ENCODE measurements around the gene KRTAP10-8.
"Not testable (repeated sequence)": the region's sequence is repeated elsewhere in the genome, so short reads cannot be mapped to it uniquely, and the experiment has no call there.

KRTAP10-8 gene

GRCh38 chr21:44618504-44618903 is 6.6 kb downstream of the KRTAP10-8 start:
- DNase-seq (ENCODE audit: low spot score): peak; percentile 14

GRCh38 chr21:44618909-44619308 is 7.0 kb downstream of the KRTAP10-8 start:
- no peak for DNase-seq (ENCODE audit: low spot score)

DNA sequence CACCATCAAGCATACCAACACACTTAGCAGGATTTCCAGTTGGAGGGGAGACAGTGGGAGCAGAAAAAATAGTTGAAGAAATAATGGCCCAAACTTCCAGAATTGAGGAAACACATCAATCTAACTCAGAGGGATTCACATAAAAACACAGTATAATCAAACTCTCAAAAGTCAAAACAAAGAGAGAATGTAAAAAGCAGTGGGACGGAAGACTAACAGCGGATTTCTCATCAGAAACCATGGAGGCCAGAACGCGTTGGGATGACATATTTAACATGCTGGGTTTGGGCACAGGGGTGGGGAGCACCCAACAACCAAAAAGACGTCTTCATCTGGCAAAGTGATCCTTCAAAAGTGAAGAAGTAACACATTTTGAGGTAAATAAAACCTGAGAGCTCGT is 8.0 kb downstream of the KRTAP10-8 start:
- no peak for DNase-seq (ENCODE audit: low spot score)

- DNase-seq (ENCODE audit: low spot score): no peak
Measured at GRCh38 chr21:44623575-44623974, 11.7 kb downstream of the KRTAP10-8 start.

DNA sequence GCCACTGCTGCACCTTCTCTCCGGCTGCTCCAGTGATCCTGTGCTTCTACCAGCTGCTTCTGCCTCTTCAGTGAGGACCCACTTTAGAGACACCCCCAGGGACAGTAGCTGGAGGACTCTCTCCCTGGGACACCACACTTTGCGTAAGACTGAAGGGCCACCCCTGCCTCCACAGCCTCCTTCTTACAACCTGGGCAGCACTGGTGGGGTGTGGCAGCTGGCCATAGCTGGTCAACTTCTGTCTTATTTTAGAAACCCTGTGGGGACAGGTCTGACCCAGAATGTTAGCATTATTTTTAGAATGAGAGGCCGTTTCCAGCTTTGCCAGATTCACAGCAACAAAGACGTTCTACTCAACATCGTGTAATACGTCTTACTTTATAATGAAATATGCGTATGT is 13.9 kb downstream of the KRTAP10-8 start:
- no peak for DNase-seq (ENCODE audit: low spot score)

DNA sequence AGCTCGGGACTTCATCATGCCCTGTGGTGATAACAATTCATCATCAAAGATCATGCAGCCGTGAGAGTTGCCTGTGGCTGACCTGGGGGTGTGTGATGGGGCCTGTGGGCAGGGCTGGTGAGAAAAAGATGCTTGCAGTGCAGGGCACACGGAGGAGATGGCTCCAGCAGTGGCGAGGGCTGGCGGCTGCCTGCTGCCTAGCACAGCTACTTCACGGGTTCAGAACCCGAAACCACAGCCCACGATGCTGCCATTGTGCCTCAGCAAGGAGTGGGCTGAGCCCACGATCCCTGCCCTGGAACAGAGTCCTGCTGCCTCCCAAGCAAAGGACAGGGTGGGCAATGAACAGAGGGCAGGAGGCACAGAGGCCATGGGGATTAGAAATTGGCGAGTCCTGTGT is 14.4 kb downstream of the KRTAP10-8 start:
- DNase-seq (ENCODE audit: low spot score): no peak

- no peak for DNase-seq (ENCODE audit: low spot score)
Measured at GRCh38 chr21:44626673-44627143, 14.8 kb downstream of the KRTAP10-8 start, which contains the start of gene KRTAP10-9. TSS of gene KRTAP10-9 (plus strand) at chr21:44627093. CDS start at chr21:44627172, 79 bp downstream.

- DNase-seq (ENCODE audit: low spot score): not testable (repeated sequence)
Measured at GRCh38 chr21:44627181-44627822, 15.4 kb downstream of the KRTAP10-8 start.

DNA sequence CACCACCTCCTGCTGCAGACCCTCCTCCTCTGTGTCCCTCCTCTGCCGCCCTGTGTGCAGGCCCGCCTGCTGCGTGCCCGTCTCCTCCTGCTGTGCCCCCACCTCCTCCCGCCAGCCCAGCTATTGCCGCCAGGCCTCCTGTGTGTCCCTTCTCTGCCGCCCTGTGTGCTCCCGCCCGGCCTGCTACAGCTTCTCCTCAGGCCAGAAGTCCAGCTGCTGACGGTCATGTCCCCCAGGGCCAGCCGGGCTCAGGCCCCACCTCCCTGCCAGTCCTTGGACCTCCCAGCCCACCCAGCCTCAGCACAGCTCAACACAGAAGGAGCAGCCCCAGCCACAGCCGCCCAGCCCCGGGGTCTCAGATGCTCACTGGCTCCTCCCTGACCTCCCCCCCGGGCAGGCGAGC is 16.0 kb downstream of the KRTAP10-8 start:
- not testable (repeated sequence) for DNase-seq (ENCODE audit: low spot score)

DNA sequence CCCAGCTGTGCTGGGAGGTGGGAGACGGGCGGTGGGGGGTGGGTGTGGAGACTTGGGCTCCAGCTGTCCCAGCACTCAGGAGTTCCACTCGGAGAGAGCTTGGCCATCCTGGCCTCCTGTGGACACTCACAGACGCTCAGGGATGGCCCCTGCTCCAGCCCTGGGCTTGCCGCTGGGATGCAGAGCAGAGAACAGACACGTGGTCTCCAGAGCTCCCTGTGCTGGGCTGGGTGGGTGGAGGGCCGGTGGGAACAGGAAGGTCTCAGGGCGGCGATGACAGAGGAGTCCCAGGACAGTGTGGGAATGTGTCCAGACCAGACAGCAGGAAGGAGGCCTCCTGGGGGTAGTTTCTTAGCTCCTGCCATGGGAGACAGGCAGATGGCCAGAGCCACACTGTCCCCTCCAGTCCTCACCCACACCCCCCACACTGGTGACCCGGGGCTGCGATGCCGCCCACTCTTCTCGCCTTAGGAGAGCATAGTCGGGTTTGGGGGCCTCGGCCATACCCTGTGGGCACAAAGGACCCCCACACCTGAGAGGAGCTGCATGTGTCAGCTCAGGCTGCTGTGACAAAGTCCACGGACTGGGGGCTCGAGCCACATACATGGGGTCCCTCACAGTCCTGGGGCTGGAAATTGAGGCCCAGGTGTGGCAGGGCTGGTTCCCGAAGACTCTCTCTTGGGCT is 17.0 kb downstream of the KRTAP10-8 start:
- no peak for DNase-seq (ENCODE audit: low spot score)

DNA sequence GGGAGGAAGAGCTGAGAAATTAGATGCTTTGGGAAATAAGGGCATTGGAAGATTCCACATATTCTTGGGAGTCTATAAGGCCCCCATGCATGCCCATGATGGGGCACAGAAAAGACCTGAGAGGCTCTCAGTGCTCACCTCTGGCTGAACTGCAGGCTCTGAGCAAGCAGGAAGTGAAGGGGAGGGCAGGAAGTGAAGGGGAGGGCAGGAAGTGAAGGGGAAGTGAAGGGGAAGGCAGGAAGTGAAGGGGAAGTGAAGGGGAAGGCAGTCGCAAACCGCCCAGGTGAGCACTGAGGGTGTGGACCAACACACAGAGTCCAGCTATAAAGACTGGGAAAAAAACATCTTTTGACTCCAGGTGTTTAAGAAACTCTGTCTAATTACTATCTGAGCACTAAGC is 18.6 kb downstream of the KRTAP10-8 start:
- no peak for DNase-seq (ENCODE audit: low spot score)

DNA sequence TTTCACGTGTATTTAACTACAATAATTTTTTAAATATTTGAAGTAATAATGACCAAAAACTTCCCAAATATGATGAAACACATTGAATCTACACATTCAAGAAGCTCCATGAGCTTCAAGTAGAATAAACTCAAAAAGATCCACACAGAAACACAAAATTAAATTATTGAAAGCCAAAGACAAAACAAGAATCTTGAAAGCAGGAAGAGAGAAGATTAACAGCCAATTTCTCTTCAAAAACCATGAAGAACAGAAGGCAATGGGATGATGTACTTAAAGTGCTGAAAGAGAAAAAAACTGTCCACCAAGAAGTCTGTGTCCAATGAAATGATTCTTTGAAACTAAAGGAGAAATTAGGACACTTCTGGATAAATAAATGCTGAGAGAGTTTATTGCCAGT is 20.2 kb downstream of the KRTAP10-8 start:
- DNase-seq (ENCODE audit: low spot score): no peak

DNA sequence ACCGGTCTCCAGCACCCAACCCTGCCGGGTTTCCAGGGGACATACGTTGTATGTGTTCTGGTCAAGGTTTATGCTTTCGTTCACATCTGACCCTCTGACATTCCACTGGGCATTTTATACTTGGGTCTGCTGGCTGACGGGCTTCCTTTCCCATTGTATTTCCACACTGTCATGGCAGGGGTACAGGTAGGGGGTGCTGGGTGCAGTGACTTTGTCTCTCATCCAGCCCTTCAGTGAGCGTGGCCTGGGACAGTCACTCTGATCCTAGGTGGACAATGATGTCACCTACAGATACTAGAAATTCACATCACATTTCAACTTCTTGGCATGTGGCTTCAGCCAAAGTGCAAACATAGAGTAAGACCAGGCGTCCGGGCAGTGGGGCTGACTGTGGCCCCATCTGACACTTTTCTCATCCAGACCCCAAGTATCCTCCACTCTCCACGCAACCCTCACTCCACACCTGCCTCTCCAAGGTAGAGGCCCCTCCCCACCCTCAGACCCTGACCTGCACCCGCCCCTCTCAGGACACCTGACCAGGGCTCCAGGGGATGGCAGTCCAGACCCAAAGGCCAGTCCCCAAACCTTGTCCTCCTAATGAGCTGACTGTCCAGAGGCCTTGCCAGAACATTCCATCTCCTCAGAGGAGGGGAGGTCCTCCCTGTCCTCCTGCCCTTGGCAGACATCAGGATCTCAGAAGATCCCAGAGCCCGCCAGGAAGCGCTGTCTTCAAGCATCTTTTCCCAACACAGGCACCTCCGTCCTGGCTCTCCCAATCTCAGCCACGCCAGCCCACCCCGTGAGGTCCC is 24.5 kb downstream of the KRTAP10-8 start:
- no peak for DNase-seq (ENCODE audit: low spot score)

GRCh38 chr21:44637018-44637850 is 25.4 kb downstream of the KRTAP10-8 start, which contains the start of gene KRTAP10-10:
TSS of gene KRTAP10-10 (plus strand) at chr21:44637356. CDS start at chr21:44637418, 62 bp downstream.
- no peak for DNase-seq (ENCODE audit: low spot score)

DNA sequence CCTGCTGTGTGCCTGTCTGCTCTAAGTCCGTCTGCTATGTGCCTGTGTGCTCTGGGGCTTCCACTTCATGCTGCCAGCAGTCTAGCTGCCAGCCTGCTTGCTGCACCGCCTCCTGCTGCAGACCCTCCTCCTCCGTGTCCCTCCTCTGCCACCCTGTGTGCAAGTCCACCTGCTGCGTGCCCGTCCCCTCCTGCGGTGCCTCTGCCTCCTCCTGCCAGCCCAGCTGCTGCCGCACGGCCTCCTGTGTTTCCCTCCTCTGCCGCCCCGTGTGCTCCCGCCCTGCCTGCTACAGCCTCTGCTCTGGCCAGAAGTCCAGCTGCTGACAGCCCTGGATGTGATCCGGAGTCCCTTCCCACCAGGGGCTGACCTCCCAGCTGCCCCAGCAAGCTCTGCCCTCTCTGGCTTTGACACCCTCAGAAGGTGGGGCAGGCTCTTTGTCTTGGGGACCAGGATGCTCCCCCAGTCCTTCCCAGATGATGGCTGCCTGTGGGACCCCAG is 26.0 kb downstream of the KRTAP10-8 start:
- not testable (repeated sequence) for DNase-seq (ENCODE audit: low spot score)

DNA sequence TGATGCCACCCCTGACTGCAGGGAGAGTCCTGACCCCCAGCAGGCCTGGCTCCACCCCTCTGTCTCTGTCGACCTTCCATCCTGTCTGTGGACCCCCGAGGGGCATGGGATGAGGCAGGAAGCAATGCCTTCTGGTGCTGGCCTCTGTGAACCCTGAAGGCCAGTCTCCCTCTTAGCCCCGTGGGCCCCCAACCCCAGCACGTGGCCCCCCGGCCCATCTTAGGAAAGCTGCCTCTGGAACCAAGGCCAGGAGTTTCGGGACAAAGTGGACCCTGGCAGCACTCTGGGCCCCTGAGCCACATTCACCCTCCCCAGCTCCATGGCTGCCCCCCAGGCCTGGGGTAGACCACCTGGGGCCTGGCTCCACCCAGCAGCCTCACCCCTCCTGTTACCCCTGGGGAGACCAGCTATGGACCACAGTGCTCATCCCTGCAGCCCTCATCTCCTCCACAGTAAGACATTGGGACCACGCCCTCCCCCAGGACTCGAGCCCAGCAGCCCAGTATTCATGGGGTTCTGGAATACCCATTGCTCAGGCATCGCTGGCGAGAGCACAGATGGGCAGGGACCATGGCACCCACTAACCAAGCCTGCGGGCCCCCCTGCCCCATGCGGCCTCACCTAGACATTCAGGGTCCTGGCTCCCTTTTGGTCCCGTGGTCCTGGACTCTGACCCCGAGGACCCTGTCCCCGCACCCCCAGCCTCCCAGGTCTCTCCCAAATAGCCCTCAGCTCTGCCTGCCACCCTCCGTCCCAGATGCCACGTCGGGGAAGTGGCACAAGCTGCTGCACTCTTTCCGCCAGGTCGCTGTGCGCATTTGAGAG is 26.8 kb downstream of the KRTAP10-8 start:
- DNase-seq (ENCODE audit: low spot score): not testable (repeated sequence)

DNA sequence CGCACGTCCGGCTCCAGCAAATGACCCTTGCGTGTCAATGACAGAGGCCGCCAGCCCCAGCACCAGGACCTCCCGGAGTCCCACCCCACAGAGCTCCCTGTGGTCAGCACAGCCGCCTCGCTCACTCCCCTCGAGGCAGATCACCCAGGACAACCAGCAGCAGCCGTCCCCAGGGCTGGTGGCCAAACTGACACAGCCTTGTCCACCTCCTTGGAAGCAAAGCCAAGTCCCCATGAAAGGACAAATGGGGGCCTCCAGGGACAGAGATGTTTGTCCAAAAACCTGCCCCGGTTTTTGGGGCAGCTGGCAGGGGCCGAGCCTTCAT is 27.4 kb downstream of the KRTAP10-8 start:
- DNase-seq (ENCODE audit: low spot score): no peak

DNA sequence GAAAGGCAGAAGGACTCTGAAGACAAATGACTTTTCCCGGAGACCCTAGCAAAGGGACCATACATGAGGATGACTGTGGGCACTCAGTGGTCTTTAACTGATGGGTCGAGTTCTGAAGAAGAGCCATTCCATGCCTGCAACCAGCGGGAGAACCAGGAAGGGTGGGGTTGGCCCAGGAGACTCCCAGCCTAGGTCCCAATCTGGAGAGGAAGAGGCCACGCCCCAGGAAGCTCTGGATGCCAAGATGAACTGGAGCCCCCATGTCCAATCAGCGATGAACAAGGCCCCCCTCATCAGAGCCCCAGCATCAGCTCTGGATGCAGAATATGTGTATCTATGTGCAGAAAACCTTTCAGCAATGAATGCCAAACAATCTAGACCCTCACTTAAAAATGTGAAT is 28.9 kb downstream of the KRTAP10-8 start:
- DNase-seq (ENCODE audit: low spot score): no peak

- no peak for DNase-seq (ENCODE audit: low spot score)
Measured at GRCh38 chr21:44643741-44644310, 31.9 kb downstream of the KRTAP10-8 start.

GRCh38 chr21:44644878-44645277 is 33.0 kb downstream of the KRTAP10-8 start:
- no peak for DNase-seq (ENCODE audit: low spot score)
